Aorta (tissue), 5 donors: ENCODE results near the gene XKR8. TPM values are rescaled to one million over a fixed set of nuclear protein-coding genes. Genes with fewer than 3 reads are reported as not detected.

Source experiments
- ATAC-seq: fragments of 200-7000 bp; cut with Tn5 transposase; one replicate; pipeline ENCODE4 v1.9.1; 2022; ENCODE audit warnings: moderate library complexity; ENCODE audit not compliant: low FRiP score
- DNase-seq, 2 donors: peaks; one replicate each; pipeline ENCODE4 v3.0.0-alpha.2; 2020
- H3K27ac ChIP-seq, 2 donors: one replicate each; pipeline ENCODE4 v1.5.1; 2013; ENCODE audit warnings: low read length in 2 of 2, mild to moderate bottlenecking in 2 of 2, moderate library complexity in 2 of 2, control low read depth in 1 of 2, inconsistent platforms in 1 of 2, low read depth in 1 of 2
- H3K27me3 ChIP-seq, 2 donors: one replicate each; pipeline ENCODE4 v1.6.1; 2013; ENCODE audit warnings: control low read depth in 1 of 2, low read length in 1 of 2, mild to moderate bottlenecking in 1 of 2, moderate library complexity in 1 of 2; ENCODE audit not compliant: insufficient read depth in 2 of 2, control insufficient read depth in 1 of 2
- H3K36me3 ChIP-seq, 2 donors: one replicate each; pipeline ENCODE4 v1.6.1; 2013; ENCODE audit warnings: control low read depth in 1 of 2, low read length in 1 of 2, mild to moderate bottlenecking in 1 of 2; ENCODE audit not compliant: insufficient read depth in 2 of 2, control insufficient read depth in 1 of 2
- H3K4me1 ChIP-seq, 2 donors: one replicate each; pipeline ENCODE4 v1.6.1; 2013; ENCODE audit warnings: low read length in 2 of 2, control low read depth in 1 of 2, mild to moderate bottlenecking in 1 of 2, moderate library complexity in 1 of 2; ENCODE audit not compliant: insufficient read depth in 2 of 2, control insufficient read depth in 1 of 2
- H3K4me3 ChIP-seq, 2 donors: one replicate each; pipeline ENCODE4 v1.5.1; 2013; ENCODE audit warnings: low read length in 2 of 2, control low read depth in 1 of 2, mild to moderate bottlenecking in 1 of 2
- H3K9me3 ChIP-seq: one replicate; pipeline ENCODE4 v1.6.1; 2013; ENCODE audit warnings: mild to moderate bottlenecking, low read length; ENCODE audit not compliant: control insufficient read depth
- WGBS, 2 donors: extraction: QIAGEN DNeasy Blood & Tissue Kit; methylation state at CpG; one replicate each; pipeline ENCODE4 v1.1.7; 2013; 5-methylcytosine and 5-hydroxymethylcytosine counted together
- intact Hi-C, 2 donors: fragments of 100-400 bp; cut with DNase I; formaldehyde crosslinking; loops; one replicate each; pipeline versions ENCODE4 v1.14.2 to v1.15.0; 2022
- polyA plus RNA-seq, 2 donors: library from polyadenylated mRNA; stranded (reverse); fragments of 200-250 nt; gene quantifications; one replicate each; pipeline ENCODE4 v1.2.3, GENCODE V29; 2013
- total RNA-seq, 2 donors: library from RNA; stranded (reverse); fragmentation: NEBNext Ultra II Directional; extraction: Animal tissue kit (Norgen Biotek cat#: 25700); gene quantifications; one replicate each; pipeline ENCODE4 v1.2.1, GENCODE V29; 2021
- donor health status: healthy with polysubstance abuse.
- donor health status: Bipolar disorder and iron deficiency.
- donor health status: DM: no; HTN: no; CAD: no.
- donor health status: DM: no; HTN: no; CAD: no.
- donor health status: DM: yes; HTN: yes; CAD: no.

XKR8 gene
- total and polyA plus RNA-seq, 4 donors = 4.3 to 7.8 (median 7.2) TPM

DNA sequence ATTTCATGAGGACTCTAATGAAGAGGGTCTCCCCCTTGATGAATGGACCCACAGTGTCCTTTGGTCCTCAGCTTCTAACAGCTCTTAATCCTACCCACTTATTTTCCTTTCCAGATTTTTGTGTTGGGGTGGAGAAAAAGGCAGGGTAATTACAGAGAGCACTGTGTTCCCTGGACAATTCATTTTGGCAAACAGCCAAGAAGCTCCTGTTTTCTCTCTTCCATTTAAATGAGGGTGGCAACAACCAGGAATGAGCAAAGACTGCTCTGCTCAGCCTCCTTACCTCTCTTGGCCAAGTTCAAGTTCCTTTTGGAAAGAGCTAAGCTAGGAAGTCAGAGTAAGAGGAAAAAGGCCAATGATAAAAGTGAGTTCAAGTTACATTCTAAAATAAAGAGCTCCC lies 11.9 kb downstream of the XKR8 start:
- H3K4me3 ChIP-seq = no peak overlapping the region
- no peak for DNase-seq
- no peaks in the 10 kb centered on the region for H3K4me1 ChIP-seq
- peaks cover 2 to 4% of the 10 kb centered on the region in 2 donors for H3K36me3 ChIP-seq
- H3K9me3 ChIP-seq = no peaks in the 10 kb centered on the region
- no peak overlapping the region for H3K27ac ChIP-seq
- intact Hi-C loops = no loop called here
- no peak for ATAC-seq
- H3K27me3 ChIP-seq = no peaks in the 10 kb centered on the region

DNA sequence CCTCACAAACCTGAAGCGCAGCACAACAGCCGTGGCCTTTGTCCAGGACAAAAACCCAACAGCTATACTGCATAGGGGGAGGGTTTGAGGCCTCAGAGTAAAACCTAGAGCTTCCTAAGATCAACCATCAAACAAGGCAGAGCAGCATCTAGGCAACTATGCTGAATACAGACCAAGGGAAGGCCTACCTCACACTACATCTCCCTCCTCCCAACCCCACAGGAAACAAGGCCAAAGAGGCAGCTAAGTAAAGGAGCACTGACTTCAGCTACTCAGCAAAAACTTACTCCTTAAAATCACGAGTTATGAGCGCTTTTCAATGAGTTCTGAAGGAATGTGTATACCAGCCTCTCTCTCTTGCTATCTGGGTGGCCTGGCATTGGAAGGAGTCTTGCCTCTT lies 12.4 kb downstream of the XKR8 start:
- no peak overlapping the region for H3K27ac ChIP-seq
- no peak overlapping the region for H3K4me3 ChIP-seq
- H3K27me3 ChIP-seq = no peaks in the 10 kb centered on the region
- H3K4me1 ChIP-seq = no peaks in the 10 kb centered on the region
- H3K9me3 ChIP-seq = no peaks in the 10 kb centered on the region
- WGBS, 2 donors = 78 to 86% methylated on average over 4 of the region's 4 CpGs
- DNase-seq (no peak), ATAC-seq (no peak)
- H3K36me3 ChIP-seq = peaks cover 2 to 4% of the 10 kb centered on the region in 2 donors
- intact Hi-C loops = no loop called here

DNA sequence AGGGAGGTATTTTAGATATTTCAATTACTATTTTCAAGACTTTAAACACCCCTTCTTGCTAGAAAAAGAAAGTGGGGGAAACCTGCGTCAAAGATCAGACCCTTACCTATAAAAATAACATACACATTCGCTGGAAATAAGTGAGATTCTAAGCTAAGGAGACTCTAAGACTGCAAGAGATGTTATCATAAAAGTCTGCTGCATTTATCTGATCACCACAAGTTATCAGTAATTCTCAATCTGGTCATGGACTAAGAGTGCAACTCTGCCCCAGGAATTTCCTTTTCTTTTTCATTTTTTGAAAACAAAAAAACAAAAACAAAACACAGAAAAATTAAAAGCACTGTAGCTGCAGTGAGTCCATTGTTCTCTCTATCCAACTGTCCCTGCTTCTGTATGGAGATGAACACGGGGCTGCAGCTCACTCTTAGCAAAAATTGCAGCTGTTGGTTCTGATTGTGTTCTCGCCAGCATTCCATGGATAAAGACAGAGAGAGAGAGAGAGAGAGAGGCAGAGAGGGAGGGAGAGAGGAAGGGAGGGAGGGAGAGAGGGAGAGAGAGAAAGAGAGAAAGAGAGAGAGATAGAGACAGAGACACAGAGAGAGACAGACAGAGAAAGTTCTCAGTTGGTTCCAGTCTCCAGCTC lies 14.1 kb downstream of the XKR8 start:
- Histone ChIP-seq H3K4me3 (no peak overlapping the region), H3K36me3 (peaks cover 2 to 4% of the 10 kb centered on the region in 2 donors), H3K27ac (no peak overlapping the region), H3K4me1 (no peaks in the 10 kb centered on the region), H3K27me3 (no peaks in the 10 kb centered on the region), H3K9me3 (no peaks in the 10 kb centered on the region)
- no peak for ATAC-seq
- intact Hi-C loops = no loop called here
- DNase-seq = no peak
- WGBS, 2 donors = 79 to 81% methylated on average over 4 of the region's 4 CpGs

DNA sequence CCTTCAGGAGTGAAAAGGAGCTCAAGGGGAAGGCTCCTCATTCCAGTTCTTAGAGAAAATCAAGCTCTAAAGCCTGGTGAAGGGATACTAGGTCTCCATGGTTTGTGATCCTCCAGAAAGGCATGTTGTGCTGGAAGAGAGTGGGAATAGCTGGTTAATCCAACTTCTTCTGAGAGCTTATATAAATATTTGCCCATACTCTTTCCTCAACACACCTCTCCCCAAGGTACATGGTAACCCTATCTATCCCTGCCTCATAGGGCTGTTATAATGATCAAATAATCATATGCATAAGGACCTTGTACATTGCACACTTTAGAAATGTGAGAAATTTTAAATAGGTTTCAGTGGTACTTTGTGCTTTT lies 14.6 kb downstream of the XKR8 start:
- DNase-seq (no peak), ATAC-seq (no peak)
- H3K27me3 ChIP-seq = no peaks in the 10 kb centered on the region
- no peaks in the 10 kb centered on the region for H3K9me3 ChIP-seq
- H3K36me3 ChIP-seq = peaks cover 2 to 4% of the 10 kb centered on the region in 2 donors
- H3K4me3 ChIP-seq = no peak overlapping the region
- H3K27ac ChIP-seq = no peak overlapping the region
- H3K4me1 ChIP-seq = no peaks in the 10 kb centered on the region
- intact Hi-C loops = no loop called here

DNA sequence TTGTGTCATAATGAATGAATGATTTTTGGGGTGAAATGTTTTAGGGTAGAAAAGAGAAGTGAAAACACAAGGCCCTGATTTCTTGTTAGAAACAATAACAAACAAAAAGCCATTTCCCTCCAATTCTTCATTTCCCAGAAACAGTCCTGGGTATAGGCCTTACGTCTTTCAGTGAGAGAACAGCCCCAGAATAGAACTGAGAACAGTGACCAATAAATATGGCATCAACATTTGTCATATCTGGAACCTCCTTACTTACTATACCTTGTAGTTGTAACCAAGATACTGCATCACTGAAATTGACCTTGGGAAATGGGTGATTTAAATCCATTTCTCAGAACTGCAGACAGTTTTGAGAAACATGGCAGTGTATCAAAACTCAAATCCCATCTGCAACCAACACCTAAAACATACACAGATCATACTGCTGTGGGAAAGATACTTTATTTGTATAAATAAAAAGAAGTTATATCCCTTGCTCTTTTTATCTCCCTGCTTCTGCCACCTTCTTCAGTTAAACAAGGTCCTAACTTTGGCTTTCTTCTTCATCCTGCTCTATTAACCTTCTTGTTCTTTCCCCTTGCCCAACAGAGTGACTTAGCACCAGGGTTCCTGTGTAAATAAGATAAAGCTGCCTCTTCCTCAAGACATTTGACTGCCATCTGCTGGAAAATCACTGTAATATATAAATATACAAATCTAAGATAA lies 19.5 kb downstream of the XKR8 start:
- Histone ChIP-seq H3K4me3 (no peak overlapping the region), H3K27me3 (no peaks in the 10 kb centered on the region), H3K9me3 (no peaks in the 10 kb centered on the region), H3K4me1 (no peaks in the 10 kb centered on the region), H3K27ac (no peak overlapping the region), H3K36me3 (peaks cover 0 to 3% of the 10 kb centered on the region in 2 donors)
- 55 to 60% methylated on average over 1 of the region's 1 CpG for WGBS, 2 donors
- DNase-seq = no peak
- peak; percentile 78 for ATAC-seq
- intact Hi-C loops = loop anchor here in 1 of 2 donors (2.0 kb wide), 1 partner anchor 121 kb away; no protein-coding TSS in a partner anchor

DNA sequence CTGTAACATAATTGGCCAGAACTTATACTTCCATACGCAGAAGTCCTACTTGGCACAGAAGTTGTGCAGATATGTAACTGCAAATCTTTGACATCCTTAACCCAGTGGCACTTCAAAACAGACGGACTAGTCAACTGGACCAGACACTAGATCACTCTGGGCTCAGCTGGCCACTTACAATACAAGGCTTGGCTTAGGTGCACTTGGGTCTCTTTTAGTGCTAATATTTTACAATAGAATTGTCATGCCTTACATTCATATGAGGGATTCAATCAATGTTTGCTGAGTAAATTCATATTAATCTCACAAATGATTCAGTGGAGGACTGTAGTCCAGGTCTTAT lies 20.1 kb downstream of the XKR8 start:
- DNase-seq (no peak), ATAC-seq (no peak)
- no peak overlapping the region for H3K4me3 ChIP-seq
- H3K36me3 ChIP-seq = no peaks in the 10 kb centered on the region
- no peak overlapping the region for H3K27ac ChIP-seq
- no peaks in the 10 kb centered on the region for H3K4me1 ChIP-seq
- H3K9me3 ChIP-seq = no peaks in the 10 kb centered on the region
- intact Hi-C loops = loop anchor here in 1 of 2 donors (2.0 kb wide), 1 partner anchor 121 kb away; no protein-coding TSS in a partner anchor
- 18 to 21% methylated on average over 2 of the region's 2 CpGs for WGBS, 2 donors
- H3K27me3 ChIP-seq = no peaks in the 10 kb centered on the region

DNA sequence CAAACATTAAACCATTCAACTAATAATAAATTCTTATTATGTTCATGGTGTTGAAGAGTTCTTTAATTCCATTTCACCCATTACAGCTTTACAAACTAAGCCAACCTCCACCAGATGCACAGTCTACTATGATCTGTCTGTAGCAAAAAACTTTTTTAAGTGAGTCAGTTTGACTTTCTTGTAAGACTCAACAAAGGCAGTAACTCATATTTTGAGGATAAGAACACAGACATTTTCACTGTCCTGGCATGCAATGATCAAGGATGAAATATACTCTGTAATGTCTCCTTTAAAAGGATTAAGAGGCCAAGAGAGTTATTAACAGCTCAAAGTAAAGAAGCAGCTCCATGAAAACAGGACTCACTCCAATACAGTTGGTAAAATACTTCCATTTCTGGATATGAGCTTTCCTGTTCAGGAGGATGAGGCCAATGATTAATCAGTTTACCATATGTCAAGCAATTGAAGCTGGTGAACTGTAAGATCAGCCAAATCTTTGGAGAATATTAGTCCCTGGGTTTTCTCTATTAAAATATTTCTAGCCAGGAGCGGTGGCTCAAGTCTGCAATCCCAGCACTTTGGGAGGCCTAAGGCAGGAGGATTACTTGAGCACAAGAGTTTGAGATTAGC lies 20.6 kb downstream of the XKR8 start:
- WGBS, 2 donors = 89 to 93% methylated on average over 1 of the region's 1 CpG
- Histone ChIP-seq H3K4me1 (no peaks in the 10 kb centered on the region), H3K36me3 (no peaks in the 10 kb centered on the region), H3K9me3 (no peaks in the 10 kb centered on the region), H3K4me3 (no peak overlapping the region), H3K27ac (no peak overlapping the region), H3K27me3 (no peaks in the 10 kb centered on the region)
- ATAC-seq = no peak
- intact Hi-C loops = no loop called here
- no peak for DNase-seq

DNA sequence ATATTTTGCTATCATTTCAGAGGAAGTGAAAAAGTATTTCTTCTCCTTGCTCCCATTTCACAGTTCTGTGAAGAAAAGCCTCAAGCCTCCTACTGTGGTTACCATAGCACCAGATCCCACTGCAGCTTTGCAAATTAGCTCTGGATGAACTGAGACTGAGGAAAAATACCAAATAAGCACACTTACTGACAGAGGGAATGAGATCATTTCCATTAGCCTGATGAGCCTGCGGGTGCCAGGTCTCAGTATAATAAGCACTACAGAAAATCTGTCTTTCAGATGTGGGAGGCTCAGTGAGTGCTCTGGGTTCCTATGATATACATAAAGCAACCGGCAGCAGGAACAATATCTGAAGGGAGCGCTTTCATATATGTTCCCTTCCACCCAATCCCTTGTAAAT lies 21.4 kb downstream of the XKR8 start:
- intact Hi-C loops = no loop called here
- WGBS, 2 donors = 83 to 91% methylated on average over 3 of the region's 3 CpGs
- Histone ChIP-seq H3K27me3 (no peaks in the 10 kb centered on the region), H3K4me3 (no peak overlapping the region), H3K9me3 (no peaks in the 10 kb centered on the region), H3K36me3 (no peaks in the 10 kb centered on the region), H3K4me1 (no peaks in the 10 kb centered on the region), H3K27ac (no peak overlapping the region)
- DNase-seq (no peak), ATAC-seq (no peak)
